SH-SY5Y (cell line): ENCODE data around the gene MGAT4A.

ENCODE experiments used
- GATA2 ChIP-seq: IDR thresholded peaks from 2 replicates; pipeline ENCODE4 v1.6.1; 2011; ENCODE audit warnings: mild to moderate bottlenecking, low read depth, low read length
- GATA3 ChIP-seq: IDR thresholded peaks from 2 replicates; pipeline ENCODE4 v1.6.1; 2011; ENCODE audit warnings: low read depth, mild to moderate bottlenecking, low read length, moderate library complexity

MGAT4A gene

GRCh38 chr2:98685930-98686887, 44.7 kb downstream of the MGAT4A start:
- TF ChIP-seq GATA3: no peak
- no peak for TF ChIP-seq GATA2

- TF ChIP-seq GATA3 (no peak), GATA2 (no peak)
These were observed 47.2 kb downstream of the MGAT4A start for GRCh38 chr2:98683728-98684127.

GRCh38 chr2:98676742-98677141, 54.2 kb downstream of the MGAT4A start:
- no peak for TF ChIP-seq GATA3
- TF ChIP-seq GATA2: no peak

- TF ChIP-seq GATA2: no peak
- TF ChIP-seq GATA3: no peak
These were observed 56.5 kb downstream of the MGAT4A start for GRCh38 chr2:98674233-98674964.

GRCh38 chr2:98669675-98670074, 61.3 kb downstream of the MGAT4A start:
- TF ChIP-seq GATA2: no peak
- TF ChIP-seq GATA3: no peak

DNA sequence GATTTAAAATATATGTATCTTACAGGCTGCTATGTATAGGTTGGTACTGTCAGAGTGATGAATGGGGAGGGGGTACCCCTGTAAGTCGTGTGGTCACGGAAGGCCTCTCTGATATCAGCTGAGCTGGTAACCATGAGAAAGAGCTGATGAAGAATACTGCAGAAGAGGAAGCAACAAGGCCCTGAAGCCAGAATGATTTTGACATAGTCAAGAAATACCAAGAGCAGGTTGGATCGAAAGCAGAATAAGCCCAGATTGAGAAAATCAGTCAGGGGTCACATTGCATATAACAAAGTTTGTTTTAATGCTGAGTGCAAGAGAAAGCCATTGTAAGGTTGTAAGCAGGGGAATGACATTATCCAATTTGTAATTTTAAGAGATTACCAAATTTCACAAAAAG, 65.3 kb downstream of the MGAT4A start:
- TF ChIP-seq GATA2: no peak
- TF ChIP-seq GATA3: no peak

DNA sequence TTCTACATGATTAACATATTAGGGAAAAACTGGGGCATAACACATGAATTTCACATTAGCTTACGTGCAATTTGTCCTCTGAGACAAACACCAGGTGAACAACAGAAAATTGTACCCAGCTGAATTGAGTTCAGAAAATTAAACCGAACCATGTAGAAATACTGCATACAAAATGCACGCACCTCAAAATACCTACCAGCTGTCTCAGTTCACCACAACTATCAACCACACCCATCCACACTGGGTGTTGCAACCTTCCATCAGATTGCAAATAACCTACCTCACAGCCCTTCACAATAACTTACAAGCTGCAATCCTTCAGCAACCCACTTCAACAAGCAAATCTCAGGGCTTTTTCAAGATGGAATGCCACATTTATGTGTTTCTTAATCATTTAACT, 66.6 kb downstream of the MGAT4A start:
- TF ChIP-seq GATA3 (no peak), GATA2 (no peak)

GRCh38 chr2:98663511-98664090, 67.3 kb downstream of the MGAT4A start:
- no peak for TF ChIP-seq GATA3
- no peak for TF ChIP-seq GATA2

DNA sequence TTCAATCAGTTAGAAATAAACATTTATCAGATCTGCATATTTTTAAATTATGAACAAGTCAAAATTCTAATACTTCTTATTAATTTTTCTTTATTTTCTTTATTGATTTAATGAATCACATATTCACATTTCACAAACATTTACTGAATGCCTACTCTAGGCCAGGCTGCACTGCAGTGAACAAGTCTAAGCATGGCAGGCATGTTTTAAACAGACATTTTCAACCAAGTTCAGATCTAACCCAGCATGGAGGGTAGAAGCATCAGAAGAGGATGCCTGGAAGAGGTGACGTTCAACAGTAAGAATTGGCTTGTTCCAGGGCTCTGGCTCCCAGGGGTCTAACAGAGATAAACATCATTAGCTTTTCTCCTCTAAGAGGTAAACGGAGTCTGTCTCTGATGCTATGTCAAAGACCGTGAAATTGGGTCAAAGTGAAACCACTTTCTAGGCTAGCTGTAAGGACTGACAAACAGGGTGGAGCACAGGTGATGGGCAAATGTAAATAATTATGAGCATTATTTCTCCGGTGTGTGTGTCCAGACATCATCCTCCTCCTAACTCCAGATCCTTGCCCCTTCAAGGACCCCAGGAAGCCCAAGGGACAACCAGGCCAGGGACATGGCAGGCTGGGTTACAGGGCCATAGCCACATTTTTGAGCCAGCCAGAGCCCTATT, 72.0 kb downstream of the MGAT4A start:
- no peak for TF ChIP-seq GATA3
- no peak for TF ChIP-seq GATA2

DNA sequence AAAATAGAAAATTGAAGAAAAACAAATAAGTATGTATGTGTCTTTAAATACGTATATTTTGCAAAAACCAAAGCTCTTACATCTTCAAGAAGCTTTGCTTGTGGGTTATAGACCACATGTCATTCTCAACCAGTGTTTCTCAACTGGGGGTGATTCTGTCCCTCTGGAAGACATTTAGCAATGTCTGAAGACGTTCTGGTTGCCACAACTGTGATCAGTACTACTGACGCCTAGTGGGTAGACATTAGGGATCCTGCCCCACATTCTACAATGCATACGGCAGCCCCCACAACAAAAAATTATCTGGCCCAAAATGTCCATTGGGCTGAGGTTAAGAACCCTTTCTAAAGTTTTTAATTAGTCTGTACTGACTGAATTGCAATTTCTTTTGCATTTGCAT, 74.1 kb downstream of the MGAT4A start:
- TF ChIP-seq GATA3: no peak
- no peak for TF ChIP-seq GATA2

- TF ChIP-seq GATA2 (no peak), GATA3 (no peak)
These were observed 76.0 kb downstream of the MGAT4A start for GRCh38 chr2:98654699-98655495.

- no peak for TF ChIP-seq GATA2
These were observed 79.9 kb downstream of the MGAT4A start for GRCh38 chr2:98650998-98651397.

- TF ChIP-seq GATA3 (no peak), GATA2 (no peak)
These were observed 80.9 kb downstream of the MGAT4A start for GRCh38 chr2:98649992-98650375.
